NOMO-1 (cell line): ENCODE data around the gene C6orf15.
A peak's percentile ranks its signal among the peaks of the same experiment; 100 is the strongest.

Source experiments
- DNase-seq, 2 experiments: peaks; one replicate each; lab custom pipeline; 2025; ENCODE audit not compliant: unreplicated experiment in 2 of 2; lab: John Stamatoyannopoulos, UW

C6orf15 gene

DNA sequence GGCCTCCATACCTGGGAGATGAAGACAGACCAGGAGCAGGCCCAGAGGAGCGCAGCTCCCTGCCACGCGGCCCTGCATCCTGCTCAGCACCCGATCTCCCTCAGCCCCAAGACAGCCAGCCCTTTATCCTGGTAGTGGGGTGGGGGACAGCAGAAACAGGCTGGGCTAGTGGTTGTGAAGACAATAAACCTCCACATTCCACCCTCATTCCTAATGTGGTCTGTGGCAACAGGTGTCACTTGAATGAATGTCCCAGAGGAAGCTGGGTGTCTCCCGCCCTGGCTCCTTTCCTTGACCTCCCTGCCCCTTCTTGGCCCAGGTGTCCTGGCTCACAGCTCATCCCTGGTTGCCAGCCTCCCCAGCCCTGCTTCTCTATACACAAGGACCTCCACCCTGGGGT lies at the start of gene C6orf15:
C6orf15 (minus strand) TSS at position 98 of the 400 bp plus-strand sequence; CDS start at position 78, 20 bp downstream.
- DNase-seq, result no peak

- no peak for DNase-seq
Observed at GRCh38 chr6:31161216-31162126, 49.1 kb upstream of the C6orf15 start.

GRCh38 chr6:31158863-31159855 lies 46.8 kb upstream of the C6orf15 start:
- DNase-seq, result peak in 1 of 2 experiments; percentile 54

DNA sequence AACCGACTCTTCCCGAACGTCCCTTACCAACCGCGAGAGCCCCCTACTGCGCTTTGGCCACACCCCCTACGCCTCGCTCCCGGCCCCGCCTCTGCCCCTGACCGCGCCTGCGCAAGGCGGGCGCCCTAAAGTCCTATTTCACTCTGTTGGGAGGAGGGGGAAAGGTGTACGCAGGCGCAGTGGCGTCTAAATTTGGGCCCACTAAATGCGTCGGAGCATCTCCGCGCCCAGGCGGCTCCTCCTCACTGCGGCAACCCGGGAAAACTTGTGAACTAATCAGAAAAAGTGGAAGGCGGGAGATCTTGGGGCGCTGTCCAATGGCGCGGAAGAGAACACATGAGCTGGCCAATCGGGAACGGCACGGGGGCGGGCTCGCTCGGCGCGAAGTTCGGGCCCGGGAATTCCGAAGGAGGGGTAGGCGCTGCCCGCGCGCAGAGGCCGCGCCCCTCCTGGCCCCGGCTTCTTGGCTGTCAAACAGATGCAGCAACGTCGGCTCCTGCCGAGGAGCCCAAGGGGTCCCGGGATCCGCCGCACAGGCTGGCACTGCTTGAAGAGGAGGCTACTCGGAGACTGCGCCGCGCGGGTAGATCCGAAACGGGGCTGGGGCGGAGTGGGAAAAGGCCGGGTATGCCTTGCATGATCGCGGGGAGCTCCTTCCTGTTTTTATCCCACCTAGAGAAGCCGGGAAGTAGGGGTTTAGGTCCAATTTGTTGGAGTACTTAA lies 45.9 kb upstream of the C6orf15 start, which contains the start of gene TCF19:
TCF19 (plus strand) TSS at position 450 of the 723 bp plus-strand sequence. CDS start 881 bp downstream, outside the sequence.
- peak; percentile 98 to 99 for DNase-seq

DNA sequence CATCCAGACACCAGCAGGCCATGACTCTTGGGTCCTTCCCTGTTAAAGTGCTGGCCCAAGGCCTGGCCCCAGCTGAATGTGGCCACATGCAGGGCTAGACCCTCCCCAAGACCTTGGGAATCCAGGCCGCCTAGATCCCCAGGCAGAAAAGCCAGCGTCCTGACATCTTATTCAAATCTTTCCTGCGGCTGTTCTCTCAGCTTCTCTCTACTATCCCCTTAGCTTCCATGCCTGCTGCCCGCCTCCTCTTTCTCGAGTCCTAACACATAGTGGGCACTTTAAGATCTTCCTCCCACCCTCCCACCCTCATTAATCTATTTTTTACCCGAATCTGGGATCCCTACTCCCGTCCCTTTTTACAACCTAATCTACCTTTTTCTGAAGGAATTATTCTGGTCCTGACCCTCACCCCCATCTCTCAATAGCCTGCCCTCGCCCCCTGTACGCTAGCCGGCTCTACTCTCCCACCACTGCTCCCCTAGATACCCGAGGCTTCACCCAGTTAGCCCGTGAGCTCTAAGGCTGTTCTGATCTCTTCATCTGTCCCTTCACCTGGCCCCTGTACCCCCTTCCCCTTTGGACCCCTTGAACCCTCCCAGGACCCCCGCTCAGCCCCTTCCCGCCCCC lies 45.3 kb upstream of the C6orf15 start, which contains the start of gene CCHCR1:
CCHCR1 (minus strand) TSS at position 290 of the 627 bp plus-strand sequence; CDS start at position 88, 202 bp downstream.
- DNase-seq, result no peak

- DNase-seq, result no peak
Observed at GRCh38 chr6:31156641-31157040, 44.3 kb upstream of the C6orf15 start.

DNA sequence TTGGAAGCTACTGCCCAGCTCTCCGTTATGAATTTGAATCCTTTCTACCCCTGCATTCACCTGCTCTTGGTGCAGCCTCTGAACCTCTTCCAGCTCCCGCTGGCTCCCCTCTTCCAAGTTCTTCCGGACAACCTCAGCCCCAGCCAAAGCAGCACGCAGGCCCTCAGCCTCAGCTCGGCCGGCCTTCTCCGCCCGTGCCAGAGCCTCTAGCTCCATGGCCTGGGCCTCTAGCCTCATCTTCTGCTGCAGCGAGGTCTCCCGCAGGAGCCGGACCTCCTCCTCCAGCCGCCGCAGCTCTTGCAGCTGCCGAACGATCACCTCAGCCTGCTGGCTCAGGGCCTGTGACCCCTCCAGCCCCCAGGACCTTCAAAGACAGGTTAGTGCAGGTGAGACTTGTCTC lies 42.1 kb upstream of the C6orf15 start:
- no peak for DNase-seq

- DNase-seq, result no peak
Observed at GRCh38 chr6:31152781-31153180, 40.4 kb upstream of the C6orf15 start.

GRCh38 chr6:31149827-31150447 lies 37.6 kb upstream of the C6orf15 start:
- DNase-seq, result no peak

- no peak for DNase-seq
Observed at GRCh38 chr6:31145386-31145785, 33.0 kb upstream of the C6orf15 start.

DNA sequence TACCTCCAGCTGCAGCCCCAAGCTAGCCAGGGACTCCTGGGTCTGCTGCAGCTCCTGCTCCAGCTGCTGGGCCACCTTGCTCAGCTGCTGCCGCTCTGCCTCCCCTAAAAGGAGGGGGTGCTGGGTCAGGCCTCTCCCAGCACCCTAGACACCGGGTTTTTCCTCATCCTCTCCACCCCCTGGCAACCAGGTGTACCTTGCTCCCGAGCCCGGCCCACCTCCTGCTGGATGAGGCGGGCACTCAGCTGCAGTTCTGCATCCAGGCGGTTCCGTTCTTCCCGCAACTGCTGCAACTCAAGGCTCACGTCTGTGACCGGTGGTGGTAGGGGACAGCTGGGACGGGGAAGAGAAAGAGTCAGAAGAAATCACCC lies 32.6 kb upstream of the C6orf15 start:
- DNase-seq, result no peak

GRCh38 chr6:31144296-31144969 lies 32.1 kb upstream of the C6orf15 start:
- DNase-seq, result no peak

DNA sequence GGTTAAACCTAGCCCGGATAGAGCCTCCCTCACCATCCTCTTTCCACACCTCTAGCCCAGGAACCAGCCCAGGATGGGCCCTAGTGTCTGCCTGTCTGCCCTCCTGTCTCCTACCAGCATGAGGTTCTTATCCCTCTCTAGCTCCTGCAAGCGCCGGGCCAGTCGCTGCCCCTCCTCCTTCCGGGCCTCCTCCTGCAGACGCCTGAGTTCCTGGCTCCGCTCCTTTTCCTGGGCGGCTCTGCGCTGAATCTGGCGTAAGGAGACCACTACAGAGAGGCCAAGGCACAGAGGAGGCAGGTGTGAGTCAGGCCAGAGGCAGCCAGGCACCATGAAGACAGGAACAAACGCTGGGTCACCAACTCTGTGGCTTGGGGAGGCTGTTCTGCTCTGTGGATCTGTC lies 30.8 kb upstream of the C6orf15 start:
- DNase-seq, result no peak

DNA sequence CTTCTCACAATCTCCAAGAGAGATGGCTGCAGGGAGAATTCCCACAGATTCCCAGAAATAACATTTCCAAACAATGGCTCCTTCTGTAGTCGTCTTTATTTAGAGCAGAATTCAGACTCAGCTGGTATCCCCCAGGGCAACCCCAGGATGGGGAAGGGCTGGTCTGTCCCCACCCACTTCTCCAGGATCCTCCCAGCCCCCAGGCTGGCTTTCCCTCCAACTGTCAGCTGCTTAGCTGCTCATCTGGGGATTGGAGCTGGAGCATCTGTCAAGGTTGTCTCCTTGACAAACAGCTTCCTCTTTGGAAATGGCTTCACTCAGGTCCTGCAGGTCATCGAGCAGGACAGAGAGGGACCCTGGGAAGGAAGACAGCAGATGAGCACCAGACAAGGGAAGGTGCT lies 30.0 kb upstream of the C6orf15 start:
- no peak for DNase-seq

GRCh38 chr6:31140643-31141042 lies 28.3 kb upstream of the C6orf15 start:
- DNase-seq, result no peak

DNA sequence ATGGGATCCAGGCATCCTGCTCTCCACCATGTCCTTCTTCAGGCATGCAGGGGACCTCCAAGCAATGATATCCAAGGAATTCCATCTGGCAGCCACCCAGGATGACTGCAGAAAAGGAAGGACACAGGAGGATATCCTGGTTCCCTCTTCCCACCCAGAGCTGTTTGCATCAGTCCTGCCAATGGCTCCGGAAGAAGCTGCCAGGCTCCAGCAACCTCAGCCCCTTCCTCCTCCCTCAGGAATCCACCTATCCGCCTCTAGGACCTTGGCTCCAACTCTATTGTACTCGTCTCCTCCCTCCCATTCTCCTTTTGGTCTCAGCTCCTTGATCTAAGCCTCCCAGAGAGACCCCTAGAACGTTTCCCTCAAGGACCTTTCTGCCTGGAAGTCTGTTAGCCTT lies 27.2 kb upstream of the C6orf15 start:
- no peak for DNase-seq

DNA sequence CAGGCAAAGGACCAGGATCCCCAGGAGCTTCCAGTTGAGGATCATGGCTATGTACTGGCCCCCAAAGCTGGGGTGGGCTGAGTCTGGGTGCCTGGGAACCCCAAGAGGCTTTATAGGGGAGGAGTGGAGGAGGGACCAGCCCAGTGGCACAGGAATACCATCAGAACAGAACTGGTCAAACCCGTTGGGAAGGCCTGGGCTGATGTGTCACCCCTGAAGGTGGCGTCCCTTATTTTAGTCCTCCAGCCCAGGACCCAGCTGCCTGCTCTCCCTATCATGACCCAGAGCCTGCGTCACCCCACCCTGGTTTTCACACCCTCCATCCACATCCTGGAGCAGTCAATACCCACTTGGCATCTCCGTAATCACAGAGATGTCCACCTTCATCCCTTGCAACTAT lies 26.6 kb upstream of the C6orf15 start, which contains the start of gene PSORS1C2:
PSORS1C2 (minus strand) TSS at position 85 of the 400 bp plus-strand sequence; CDS start at position 45, 40 bp downstream.
- DNase-seq, result no peak

DNA sequence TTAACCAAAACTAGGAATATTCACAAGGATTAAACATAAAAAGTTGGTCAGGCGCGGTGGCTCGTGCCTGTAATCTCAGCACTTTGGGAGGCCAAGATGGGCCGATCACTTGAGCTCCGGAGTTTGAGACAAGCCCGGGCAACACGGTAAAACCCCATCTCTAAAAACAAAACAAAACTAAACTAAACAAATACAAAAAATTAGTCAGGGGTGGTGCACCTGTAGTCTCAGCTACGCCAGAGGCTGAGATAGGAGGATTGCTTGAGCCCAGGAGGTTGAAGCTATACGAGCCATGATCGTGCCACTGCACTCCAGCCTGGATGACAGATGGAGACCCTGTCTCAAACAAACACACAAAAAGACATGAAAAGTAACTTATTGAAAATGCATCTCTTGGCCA lies 23.3 kb upstream of the C6orf15 start:
- no peak for DNase-seq

- DNase-seq, result no peak
Observed at GRCh38 chr6:31132806-31133205, 20.4 kb upstream of the C6orf15 start.
